ENCODE results near the gene ALDH3A1.
A peak's percentile ranks its signal among the peaks of the same experiment; 100 is the strongest.
"Not testable (repeated sequence)": the region's sequence is repeated elsewhere in the genome, so short reads cannot be mapped to it uniquely, and the experiment has no call there.

Gene ALDH3A1

GRCh38 chr17:19747829-19748806 lies at the start of gene ALDH3A1:
ALDH3A1 (minus strand) TSS chr17:19748298; CDS start chr17:19745129, 3,169 bp downstream.
- ATAC-seq: no peak

- no peak for ATAC-seq
These were observed 48.4 kb upstream of the ALDH3A1 start for GRCh38 chr17:19796457-19796856.

- no peak for ATAC-seq
These were observed 43.9 kb upstream of the ALDH3A1 start for GRCh38 chr17:19791918-19792550.

GRCh38 chr17:19787733-19788357 lies 39.7 kb upstream of the ALDH3A1 start:
- no peak for ATAC-seq

- ATAC-seq: no peak
These were observed 37.8 kb upstream of the ALDH3A1 start for GRCh38 chr17:19785854-19786253.

GRCh38 chr17:19781488-19782458 lies 33.7 kb upstream of the ALDH3A1 start:
- ATAC-seq: peak; percentile 41 to 66

GRCh38 chr17:19780846-19781245 lies 32.7 kb upstream of the ALDH3A1 start:
- ATAC-seq: no peak

- no peak for ATAC-seq
These were observed 25.4 kb upstream of the ALDH3A1 start for GRCh38 chr17:19773534-19773933.

- ATAC-seq: peak; percentile 28 to 39
These were observed 24.0 kb upstream of the ALDH3A1 start for GRCh38 chr17:19771971-19772630.

- no peak for ATAC-seq
These were observed 23.1 kb upstream of the ALDH3A1 start for GRCh38 chr17:19770985-19771735.

- ATAC-seq: no peak
These were observed 22.0 kb upstream of the ALDH3A1 start for GRCh38 chr17:19769946-19770652.

- peak; percentile 24 to 30 for ATAC-seq
These were observed 20.1 kb upstream of the ALDH3A1 start for GRCh38 chr17:19768046-19768782.

GRCh38 chr17:19766421-19767270 lies 18.5 kb upstream of the ALDH3A1 start:
- peak; percentile 91 to 93 for ATAC-seq

GRCh38 chr17:19766016-19766415 lies 17.9 kb upstream of the ALDH3A1 start:
- no peak for ATAC-seq

- ATAC-seq: not testable (repeated sequence)
These were observed 15.9 kb upstream of the ALDH3A1 start for GRCh38 chr17:19763991-19764390.

- no peak for ATAC-seq
These were observed 15.3 kb upstream of the ALDH3A1 start for GRCh38 chr17:19763416-19763815.

- ATAC-seq: peak; percentile 29
These were observed 14.4 kb upstream of the ALDH3A1 start for GRCh38 chr17:19762515-19762961.

GRCh38 chr17:19760746-19761145 lies 12.6 kb upstream of the ALDH3A1 start:
- no peak for ATAC-seq
